Central memory CD8-positive, alpha-beta T cell (primary cell): Measurements from ENCODE around the gene ZNF800.

Source experiments
- ATAC-seq: fragments of 150-1000 bp; cut with Tn5 transposase; replicated peaks from 2 replicates; pipeline ENCODE4 v1.10.0; 2022; ENCODE audit warnings: mild to moderate bottlenecking, moderate FRiP score, moderate number of reproducible peaks; ENCODE audit not compliant: poor library complexity, severe bottlenecking; ENCODE audit errors: extremely low read depth
- DNase-seq, 2 donors: peaks; one replicate each; pipeline ENCODE4 v3.0.0; 2021; ENCODE audit warnings: low spot score in 2 of 2
- H3K27ac Mint-ChIP-seq: one replicate; pipeline ENCODE4 v1.8.0; 2022; ENCODE audit warnings: low read depth, mild to moderate bottlenecking, moderate library complexity, mixed read lengths
- H3K27me3 Mint-ChIP-seq: one replicate; pipeline ENCODE4 v1.8.0; 2022; ENCODE audit warnings: mixed read lengths
- H3K36me3 Mint-ChIP-seq: one replicate; pipeline ENCODE4 v1.8.0; 2022; ENCODE audit warnings: mild to moderate bottlenecking, moderate library complexity, mixed read lengths; ENCODE audit not compliant: insufficient read depth
- H3K4me1 Mint-ChIP-seq: one replicate; pipeline ENCODE4 v1.8.0; 2022; ENCODE audit warnings: mixed read lengths
- H3K4me3 Mint-ChIP-seq: one replicate; pipeline ENCODE4 v1.8.0; 2022; ENCODE audit warnings: mild to moderate bottlenecking, moderate library complexity, mixed read lengths
- H3K9me3 Mint-ChIP-seq: one replicate; pipeline ENCODE4 v1.8.0; 2022; ENCODE audit warnings: mixed read lengths

ZNF800 gene

GRCh38 chr7:127383123-127383835 lies 9.2 kb downstream of the ZNF800 start:
- ATAC-seq (no peak), DNase-seq (no peak)
- Mint-ChIP-seq H3K4me3 (no peak overlapping the region), H3K4me1 (peaks cover 71% of the 10 kb centered on the region), H3K27me3 (no peaks in the 10 kb centered on the region), H3K9me3 (no peaks in the 10 kb centered on the region), H3K27ac (no peak overlapping the region), H3K36me3 (peaks cover 30% of the 10 kb centered on the region)

DNA sequence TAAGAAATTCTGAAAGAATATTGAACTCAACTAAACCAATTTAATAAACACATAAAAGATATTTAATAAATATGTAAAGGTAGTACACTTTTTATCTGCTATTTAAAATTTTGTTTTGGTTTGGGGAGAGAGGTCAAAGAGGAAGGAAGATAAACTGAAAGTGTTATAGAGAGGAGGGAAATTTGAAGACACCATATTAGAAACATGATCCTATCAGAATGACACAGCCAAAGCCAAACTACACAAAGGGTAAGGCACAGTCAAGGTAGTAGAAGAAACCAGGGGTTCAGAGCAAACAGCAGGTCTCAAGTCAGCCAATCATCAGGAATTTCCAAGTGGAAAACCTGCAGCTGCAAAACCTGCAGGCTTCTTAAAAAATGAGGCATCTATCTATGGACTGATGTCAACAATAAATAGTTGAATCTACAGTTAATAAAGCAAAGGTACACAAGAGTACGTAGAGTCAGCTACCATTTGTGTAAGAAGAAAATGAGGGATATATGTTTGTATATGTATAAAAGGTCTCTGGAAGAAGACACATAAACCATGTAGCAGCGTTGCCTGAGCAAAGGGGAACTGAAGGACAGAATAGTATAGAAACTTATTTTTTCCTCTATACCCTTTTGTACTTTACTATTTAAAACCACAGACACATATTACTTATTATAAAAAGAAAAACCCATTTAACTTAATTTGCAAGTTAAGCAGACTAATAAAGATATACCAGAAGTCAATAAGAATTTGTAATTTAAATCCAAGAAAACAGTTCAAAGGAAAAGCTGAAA lies 10.0 kb downstream of the ZNF800 start:
- peaks cover 27% of the 10 kb centered on the region for H3K36me3 Mint-ChIP-seq
- DNase-seq (no peak), ATAC-seq (no peak)
- H3K4me1 Mint-ChIP-seq: peaks cover 71% of the 10 kb centered on the region
- H3K27ac Mint-ChIP-seq: no peak overlapping the region
- no peaks in the 10 kb centered on the region for H3K27me3 Mint-ChIP-seq
- no peak overlapping the region for H3K4me3 Mint-ChIP-seq
- no peaks in the 10 kb centered on the region for H3K9me3 Mint-ChIP-seq

DNA sequence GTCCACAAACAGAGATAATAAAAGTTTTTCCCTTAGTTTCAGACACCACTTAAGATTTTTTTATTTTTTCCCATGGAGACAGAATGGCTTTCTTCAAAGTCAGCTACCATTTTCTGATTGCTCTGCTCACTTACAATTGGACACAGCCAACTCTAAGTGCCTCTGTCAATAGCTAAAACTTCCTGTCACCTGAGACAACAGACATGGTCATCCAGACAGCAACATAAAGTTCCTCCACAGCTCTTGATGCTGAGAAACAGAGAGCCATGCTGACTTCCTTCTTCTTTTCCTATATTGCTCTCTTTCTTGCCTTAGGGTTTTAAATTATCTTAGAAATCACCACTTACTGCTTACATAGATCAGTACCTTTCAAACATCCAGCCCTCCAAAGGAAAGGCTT lies 12.0 kb downstream of the ZNF800 start:
- Mint-ChIP-seq H3K27ac (peak overlapping the region; percentile 10), H3K4me3 (peak overlapping the region; percentile 2), H3K4me1 (peaks cover 78% of the 10 kb centered on the region), H3K27me3 (no peaks in the 10 kb centered on the region), H3K36me3 (peaks cover 26% of the 10 kb centered on the region), H3K9me3 (no peaks in the 10 kb centered on the region)
- ATAC-seq (no peak), DNase-seq (no peak)

DNA sequence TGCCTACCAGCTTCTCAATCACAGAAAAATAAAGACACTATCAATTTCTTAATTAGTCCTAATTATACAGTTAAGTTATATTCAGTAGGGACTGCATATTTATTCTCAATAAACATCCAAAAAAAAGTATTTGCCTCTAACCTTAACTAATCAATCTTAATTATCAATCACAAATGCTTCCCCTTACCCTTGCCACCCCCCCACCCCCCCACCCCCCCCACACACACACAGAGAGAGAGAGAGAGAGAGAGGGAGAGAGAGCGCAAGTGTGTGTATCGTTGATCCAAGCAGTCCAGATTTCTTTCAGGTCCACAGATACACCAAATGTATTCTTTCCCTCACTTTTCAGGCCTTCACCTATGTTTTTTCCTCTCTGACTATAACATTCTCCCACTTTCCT lies 12.9 kb downstream of the ZNF800 start:
- peaks cover 21% of the 10 kb centered on the region for H3K36me3 Mint-ChIP-seq

GRCh38 chr7:127378537-127378936 lies 14.0 kb downstream of the ZNF800 start:
- Mint-ChIP-seq H3K27ac (peak overlapping the region; percentile 17), H3K4me1 (peaks cover 68% of the 10 kb centered on the region), H3K9me3 (no peaks in the 10 kb centered on the region), H3K27me3 (no peaks in the 10 kb centered on the region), H3K36me3 (peaks cover 32% of the 10 kb centered on the region), H3K4me3 (no peak overlapping the region)
- ATAC-seq (no peak), DNase-seq (no peak)

More for the DNA sequence above, 12.9 kb downstream of the ZNF800 start:
- Mint-ChIP-seq H3K9me3 (no peaks in the 10 kb centered on the region), H3K4me3 (no peak overlapping the region), H3K27ac (no peak overlapping the region), H3K27me3 (no peaks in the 10 kb centered on the region), H3K4me1 (peaks cover 69% of the 10 kb centered on the region)
- ATAC-seq (no peak), DNase-seq (no peak)

DNA sequence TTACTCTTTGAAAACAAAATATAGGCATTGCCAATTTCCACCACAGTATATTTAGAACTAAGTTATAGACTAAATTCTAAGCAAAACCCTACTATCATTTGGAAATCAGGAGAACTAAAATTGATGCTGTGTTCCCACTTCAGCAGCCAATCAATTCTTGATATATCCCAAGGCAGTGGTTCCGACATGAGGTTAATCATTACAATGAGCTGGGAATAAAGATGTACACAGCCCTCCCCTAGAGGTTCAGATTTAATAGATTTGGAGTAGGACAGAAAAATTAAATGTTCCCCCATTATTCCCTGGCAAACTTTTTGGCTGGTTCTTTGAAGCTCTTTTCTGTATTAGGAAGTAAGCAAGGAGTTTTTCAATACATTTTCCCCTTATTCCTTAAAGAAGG lies 15.1 kb downstream of the ZNF800 start:
- ATAC-seq: no peak

DNA sequence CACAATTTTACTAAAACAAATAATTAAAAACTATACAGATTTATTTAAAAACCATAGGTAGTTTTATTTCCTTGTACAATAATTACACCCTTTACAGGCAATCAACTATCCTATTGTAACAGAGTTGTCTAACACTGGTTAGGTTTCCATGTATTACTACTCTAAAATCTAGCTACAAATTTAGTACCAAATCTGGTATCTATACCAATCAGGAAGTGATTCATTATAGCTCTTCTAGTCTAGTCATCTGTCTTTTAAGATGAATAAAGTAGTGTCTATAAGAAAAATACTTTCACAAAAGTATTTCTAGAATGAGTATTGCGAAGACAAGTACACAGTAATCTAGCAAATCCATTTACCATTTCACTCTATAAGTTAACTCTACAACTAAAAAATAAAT lies 16.9 kb downstream of the ZNF800 start:
- no peaks in the 10 kb centered on the region for H3K9me3 Mint-ChIP-seq
- no peaks in the 10 kb centered on the region for H3K27me3 Mint-ChIP-seq

More for the DNA sequence above, 15.1 kb downstream of the ZNF800 start:
- peaks cover 37% of the 10 kb centered on the region for H3K36me3 Mint-ChIP-seq
- H3K9me3 Mint-ChIP-seq: no peaks in the 10 kb centered on the region
- no peak overlapping the region for H3K4me3 Mint-ChIP-seq
- no peak overlapping the region for H3K27ac Mint-ChIP-seq
- DNase-seq: no peak
- peaks cover 64% of the 10 kb centered on the region for H3K4me1 Mint-ChIP-seq
- no peaks in the 10 kb centered on the region for H3K27me3 Mint-ChIP-seq

DNA sequence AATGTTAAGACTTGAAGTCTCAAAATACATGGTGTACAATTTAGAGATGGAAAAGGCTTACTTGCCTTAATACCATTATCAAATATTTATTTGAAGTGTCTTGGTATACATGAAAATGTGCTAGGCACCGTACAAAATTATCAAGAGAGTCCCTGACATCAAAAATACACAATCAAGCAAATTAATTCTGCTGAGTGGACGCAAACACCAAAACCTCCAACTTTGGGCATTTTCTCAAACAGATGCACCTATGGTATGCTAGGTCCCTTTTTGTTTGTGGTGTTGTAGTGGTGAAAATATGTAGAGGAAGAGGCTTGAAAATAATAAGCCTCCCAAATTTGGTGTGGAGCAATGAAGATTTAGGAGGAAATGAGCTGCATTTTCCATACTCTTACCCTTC lies 24.8 kb downstream of the ZNF800 start:
- H3K27me3 Mint-ChIP-seq: no peaks in the 10 kb centered on the region
- peaks cover 26% of the 10 kb centered on the region for H3K4me1 Mint-ChIP-seq
- no peak overlapping the region for H3K4me3 Mint-ChIP-seq
- H3K27ac Mint-ChIP-seq: no peak overlapping the region
- peaks cover 28% of the 10 kb centered on the region for H3K36me3 Mint-ChIP-seq
- no peaks in the 10 kb centered on the region for H3K9me3 Mint-ChIP-seq
- DNase-seq (no peak), ATAC-seq (no peak)

More for the DNA sequence above, 16.9 kb downstream of the ZNF800 start:
- ATAC-seq (no peak), DNase-seq (no peak)
- Mint-ChIP-seq H3K4me3 (no peak overlapping the region), H3K4me1 (peaks cover 49% of the 10 kb centered on the region), H3K36me3 (peaks cover 45% of the 10 kb centered on the region), H3K27ac (no peak overlapping the region)

DNA sequence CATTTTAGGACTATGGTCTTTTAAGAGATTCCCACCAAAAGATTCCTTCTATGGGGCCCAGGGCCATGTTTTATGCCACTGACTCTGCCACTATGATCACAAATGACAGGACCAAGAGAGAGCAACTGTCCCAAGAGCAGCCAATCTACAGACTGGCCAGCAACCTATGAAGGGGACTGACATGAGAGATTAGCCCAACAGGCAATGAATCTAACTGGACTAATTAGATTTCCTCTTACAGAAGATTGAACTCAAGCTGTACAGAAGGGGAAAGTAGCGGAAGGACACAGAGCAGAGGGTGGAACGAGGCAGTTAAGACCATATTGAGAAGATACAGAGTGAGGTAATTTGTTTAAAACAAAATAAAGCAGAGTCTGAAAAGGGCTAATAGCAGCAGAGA lies 25.8 kb downstream of the ZNF800 start:
- H3K27me3 Mint-ChIP-seq: no peaks in the 10 kb centered on the region
- peaks cover 26% of the 10 kb centered on the region for H3K4me1 Mint-ChIP-seq
- DNase-seq (no peak), ATAC-seq (no peak)
- H3K9me3 Mint-ChIP-seq: no peaks in the 10 kb centered on the region
- peaks cover 23% of the 10 kb centered on the region for H3K36me3 Mint-ChIP-seq
- no peak overlapping the region for H3K4me3 Mint-ChIP-seq
- no peak overlapping the region for H3K27ac Mint-ChIP-seq

DNA sequence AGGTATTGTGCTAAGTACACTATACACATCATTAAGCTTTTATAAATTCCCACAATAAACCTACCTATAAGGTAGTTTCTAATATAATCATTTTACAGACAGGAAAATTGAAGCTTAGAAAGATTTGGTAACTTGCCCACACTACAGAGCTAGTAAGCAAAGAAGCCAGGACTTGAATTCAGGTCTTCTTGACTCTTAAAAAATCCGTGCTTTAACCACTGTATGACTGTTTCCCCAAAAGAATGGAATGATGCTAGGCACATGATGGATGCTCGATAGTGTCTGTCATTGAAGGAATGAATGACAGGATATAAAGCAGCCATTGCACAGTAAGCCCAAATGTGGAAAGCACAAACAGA lies 26.6 kb downstream of the ZNF800 start:
- Mint-ChIP-seq H3K4me3 (no peak overlapping the region), H3K27ac (no peak overlapping the region), H3K9me3 (no peaks in the 10 kb centered on the region), H3K36me3 (peaks cover 20% of the 10 kb centered on the region), H3K4me1 (peaks cover 26% of the 10 kb centered on the region), H3K27me3 (no peaks in the 10 kb centered on the region)
- ATAC-seq: no peak
- DNase-seq: no peak

- DNase-seq: no peak
- no peak overlapping the region for H3K27ac Mint-ChIP-seq
- H3K27me3 Mint-ChIP-seq: no peaks in the 10 kb centered on the region
- H3K9me3 Mint-ChIP-seq: no peaks in the 10 kb centered on the region
- H3K4me1 Mint-ChIP-seq: peaks cover 26% of the 10 kb centered on the region
- no peak for ATAC-seq
- peaks cover 21% of the 10 kb centered on the region for H3K36me3 Mint-ChIP-seq
- no peak overlapping the region for H3K4me3 Mint-ChIP-seq
These were observed 27.1 kb downstream of the ZNF800 start for GRCh38 chr7:127365164-127365956.

DNA sequence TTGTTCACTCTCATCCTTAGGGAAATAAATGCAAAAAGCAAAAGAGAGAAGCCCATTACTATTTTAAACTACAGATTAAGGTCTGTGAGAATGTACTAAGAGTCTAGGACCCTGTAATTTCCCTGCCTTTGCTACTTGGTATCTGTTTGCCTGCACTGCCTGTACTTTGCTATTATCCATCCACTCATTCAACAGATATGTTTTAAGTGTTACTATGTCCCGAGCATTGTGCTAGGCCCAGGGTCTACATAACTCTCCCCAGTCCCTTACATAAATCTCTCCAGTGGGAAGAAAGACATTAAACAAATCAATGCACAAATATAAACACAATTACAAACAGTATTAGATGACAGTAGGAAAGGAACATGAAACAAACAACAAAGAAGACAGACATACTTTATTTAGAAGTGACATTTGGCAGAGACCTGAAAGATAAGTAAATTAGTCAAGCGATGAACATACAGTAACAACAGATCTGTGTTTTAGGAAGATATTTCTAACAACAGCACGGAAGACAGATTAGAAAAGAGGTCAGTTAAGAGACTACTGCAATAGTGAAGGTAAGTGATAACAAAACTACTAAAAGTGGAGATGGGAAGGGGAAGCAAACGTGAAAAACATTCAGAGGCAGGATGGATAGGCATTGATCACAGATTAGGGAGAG lies 30.0 kb downstream of the ZNF800 start:
- H3K9me3 Mint-ChIP-seq: no peaks in the 10 kb centered on the region
- H3K4me3 Mint-ChIP-seq: no peak overlapping the region
- ATAC-seq: no peak
- H3K4me1 Mint-ChIP-seq: peaks cover 18% of the 10 kb centered on the region
- no peak overlapping the region for H3K27ac Mint-ChIP-seq
- no peaks in the 10 kb centered on the region for H3K27me3 Mint-ChIP-seq
- no peak for DNase-seq
- peaks cover 19% of the 10 kb centered on the region for H3K36me3 Mint-ChIP-seq
